Motor neuron (in vitro differentiated cells): ENCODE measurements around the gene TMTC2. TPM values are rescaled to one million over a fixed set of nuclear protein-coding genes. Genes with fewer than 3 reads are reported as not detected.

Experiments
- ATAC-seq, 8 experiments: fragments of 200-7000 bp; cut with Tn5 transposase; replicated peaks in 6 of 8; 2 replicates each; pipeline ENCODE4 v1.8.0; 2021; ENCODE audit warnings: mild to moderate bottlenecking in 8 of 8, moderate library complexity in 8 of 8
- H3K27ac ChIP-seq, 2 donors: fragments of 250-450 bp; sonication (Bioruptor Pico); 2 replicates each; pipeline ENCODE4 v1.9.0; 2021; ENCODE audit warnings: antibody characterized with exemption in 2 of 2, mild to moderate bottlenecking in 2 of 2, moderate library complexity in 1 of 2
- H3K4me1 ChIP-seq, 2 donors: fragments of 250-450 bp; sonication (Bioruptor Pico); replicated peaks in 1 of 2; 2 replicates each; pipeline ENCODE4 v1.6.1; 2021; ENCODE audit warnings: antibody characterized with exemption in 2 of 2, mild to moderate bottlenecking in 2 of 2, moderate library complexity in 1 of 2
- H3K4me3 ChIP-seq, 5 donors: fragments of 250-450 bp; sonication (Bioruptor Pico); 2 replicates each; pipeline ENCODE4 v1.9.0; 2021; ENCODE audit warnings: antibody characterized with exemption in 5 of 5, mild to moderate bottlenecking in 5 of 5, moderate library complexity in 4 of 5
- WGBS, 10 experiments: fragments of 450-650 bp; shearing (Covaris generic); methylation state at CpG; one replicate each; pipeline ENCODE4 v1.0.0; 2022; 5-methylcytosine and 5-hydroxymethylcytosine counted together
- in situ Hi-C, 9 experiments: fragments of 400-800 bp; cut with MboI; loops; one replicate each; pipeline ENCODE4 v1.15.0; 2021; ENCODE audit warnings: low sequenced_read_pairs in 9 of 9, low pct_unique_long_range_greater_than_20kb in 2 of 9; ENCODE audit not compliant: unreplicated experiment in 9 of 9
- total RNA-seq, 8 experiments: library from RNA; unstranded; fragments of 300-600 nt; gene quantifications; 2 replicates each; pipeline versions ENCODE4 v1.2.3 to v1.2.4, GENCODE V29; 2022

The TMTC2 gene
- total RNA-seq, 8 experiments from 2014 or later, result 11.4 to 49.3 (median 31.3) TPM

DNA sequence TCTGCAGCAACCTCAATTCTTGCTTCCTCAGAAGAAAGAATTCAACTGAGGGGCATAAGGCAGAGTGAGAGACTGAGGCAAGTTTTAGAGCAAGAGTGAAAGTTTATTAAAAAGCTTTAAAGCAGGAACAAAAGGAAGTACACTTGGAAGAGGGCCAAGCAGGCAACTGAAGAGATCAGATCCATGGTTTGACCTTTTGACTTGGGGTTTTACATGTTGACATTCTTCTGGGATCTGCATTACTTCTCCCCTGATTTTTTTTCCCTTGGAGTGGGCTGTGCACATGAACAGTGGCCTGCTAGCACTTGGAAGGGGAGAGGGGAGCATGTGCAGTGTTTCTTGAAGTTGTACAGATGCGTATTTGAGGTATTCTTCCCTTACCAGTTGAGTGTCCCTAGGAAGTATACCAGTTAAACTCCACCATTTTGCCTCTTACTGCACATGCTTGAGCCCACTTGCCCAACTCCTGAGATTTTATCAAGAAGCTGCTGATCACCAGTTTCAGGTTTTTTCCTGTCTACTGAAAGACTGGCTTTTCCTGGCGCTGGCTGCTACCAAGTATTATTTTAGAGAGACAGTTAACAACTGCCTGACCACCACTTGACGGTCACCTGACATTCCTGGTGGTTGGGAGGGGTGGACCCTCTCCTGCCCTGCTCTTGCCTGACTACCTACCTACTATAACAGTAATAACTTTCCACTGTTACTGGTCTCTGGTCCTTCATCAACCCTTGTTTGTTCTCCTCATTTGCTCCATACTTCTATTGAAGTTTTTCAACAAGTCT lies 26.0 kb upstream of the TMTC2 start:
- no peak overlapping the region for H3K27ac ChIP-seq
- no peak overlapping the region for H3K4me3 ChIP-seq
- 44 to 100% (median 85%) methylated on average over 1 to 3 of the region's 3 CpGs; no CpG with 5 or more reads in 2 of the 10 experiments for whole genome bisulfite sequencing, 10 experiments
- ATAC-seq, result no peak
- in situ Hi-C loops, result no loop called here
- peaks cover 0 to 6% of the 10 kb centered on the region in 2 donors for H3K4me1 ChIP-seq

DNA sequence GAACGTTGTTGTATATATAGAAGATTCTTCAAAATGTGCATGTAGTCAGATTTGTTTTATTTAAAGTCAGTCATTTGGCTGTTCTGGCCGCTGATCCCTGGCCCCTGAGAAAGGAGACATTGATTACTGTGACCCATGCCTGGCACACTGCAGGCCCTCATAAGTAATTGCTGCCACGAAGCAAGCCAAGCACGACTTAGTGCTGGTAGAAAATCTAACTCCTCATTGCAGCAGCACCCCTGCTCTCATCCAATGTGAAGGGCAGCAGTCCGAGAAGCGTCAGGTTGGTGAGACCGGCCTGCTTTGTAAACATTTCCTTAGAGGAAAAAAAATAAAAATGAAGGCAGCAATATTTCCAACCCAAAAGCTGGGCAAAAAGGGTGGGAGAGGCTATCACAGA lies 22.8 kb upstream of the TMTC2 start:
- WGBS, 10 experiments, result 13 to 100% (median 38%) methylated on average over 1 to 7 of the region's 7 CpGs
- Histone ChIP-seq H3K4me1 (peaks cover 0 to 6% of the 10 kb centered on the region in 2 donors), H3K4me3 (no peak overlapping the region), H3K27ac (no peak overlapping the region)
- ATAC-seq, result peak in 2 of 8 experiments; percentile 32 to 36
- in situ Hi-C loops, result no loop called here

DNA sequence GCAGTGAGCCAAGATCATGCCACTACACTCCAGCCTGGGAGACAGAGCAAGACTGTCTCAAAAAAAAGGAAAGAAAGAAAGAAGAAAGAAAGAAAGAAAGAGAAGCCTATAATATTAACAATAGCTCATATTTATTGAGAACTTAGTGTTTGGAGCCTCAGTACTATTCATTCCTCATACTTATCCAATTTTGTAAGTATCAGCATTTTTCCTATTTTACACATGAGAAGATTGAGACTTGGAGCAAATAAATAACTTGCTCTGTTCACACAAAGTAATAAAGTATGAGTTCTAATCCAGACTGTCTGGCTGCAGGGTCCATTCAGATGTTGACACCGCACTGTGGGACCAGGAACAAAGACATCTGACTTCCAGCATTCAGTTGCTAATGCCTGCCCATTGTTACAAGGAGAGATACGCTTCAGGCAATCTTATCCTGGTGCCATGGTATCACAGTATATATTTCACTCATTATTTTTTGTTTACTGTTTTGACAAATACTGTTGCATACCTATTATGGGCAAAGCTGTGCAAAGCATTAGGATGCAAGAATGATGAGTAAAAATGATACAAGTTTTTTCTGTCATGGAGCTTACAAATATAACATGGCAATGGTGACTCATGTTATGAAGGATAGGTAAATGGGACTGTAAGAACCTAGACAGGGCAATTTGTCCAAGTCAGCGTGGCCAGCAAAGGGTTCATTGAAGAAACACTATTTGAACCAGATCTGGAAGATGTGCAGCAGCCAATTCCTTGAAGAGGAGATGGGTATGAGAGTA lies 21.4 kb upstream of the TMTC2 start:
- Histone ChIP-seq H3K4me1 (peaks cover 0 to 6% of the 10 kb centered on the region in 2 donors), H3K27ac (no peak overlapping the region), H3K4me3 (no peak overlapping the region)
- in situ Hi-C loops, result no loop called here
- peak in 6 of 8 experiments; percentile 36 to 82 (median 78) for ATAC-seq
- WGBS, 10 experiments, result 33 to 89% (median 67%) methylated on average over 1 to 3 of the region's 3 CpGs; no CpG with 5 or more reads in 1 of the 10 experiments

DNA sequence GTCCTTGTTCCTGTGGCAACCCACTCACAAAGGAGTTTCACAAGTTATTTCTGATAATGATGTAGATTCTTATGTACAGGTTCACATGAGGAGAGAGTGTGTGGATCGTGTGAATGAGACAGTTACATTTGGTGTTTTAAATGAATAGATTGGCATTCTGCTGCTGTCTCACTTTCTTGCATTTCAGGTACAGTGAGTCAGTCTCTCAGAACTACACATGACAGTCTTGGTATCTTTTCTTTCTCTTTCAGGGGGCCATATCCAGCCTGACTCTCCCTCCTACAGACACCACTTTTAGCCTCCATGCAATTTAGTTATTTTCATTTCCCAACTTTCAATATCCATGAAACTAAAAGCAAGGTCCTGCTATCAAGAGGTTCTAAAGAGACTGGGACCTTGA lies 19.9 kb upstream of the TMTC2 start:
- WGBS, 10 experiments, result 38 to 100% (median 67%) methylated on average over 1 of the region's 1 CpG; no CpG with 5 or more reads in 3 of the 10 experiments
- H3K4me3 ChIP-seq, result no peak overlapping the region
- H3K4me1 ChIP-seq, result peaks cover 0 to 6% of the 10 kb centered on the region in 2 donors
- ATAC-seq, result no peak
- in situ Hi-C loops, result no loop called here
- H3K27ac ChIP-seq, result no peak overlapping the region

DNA sequence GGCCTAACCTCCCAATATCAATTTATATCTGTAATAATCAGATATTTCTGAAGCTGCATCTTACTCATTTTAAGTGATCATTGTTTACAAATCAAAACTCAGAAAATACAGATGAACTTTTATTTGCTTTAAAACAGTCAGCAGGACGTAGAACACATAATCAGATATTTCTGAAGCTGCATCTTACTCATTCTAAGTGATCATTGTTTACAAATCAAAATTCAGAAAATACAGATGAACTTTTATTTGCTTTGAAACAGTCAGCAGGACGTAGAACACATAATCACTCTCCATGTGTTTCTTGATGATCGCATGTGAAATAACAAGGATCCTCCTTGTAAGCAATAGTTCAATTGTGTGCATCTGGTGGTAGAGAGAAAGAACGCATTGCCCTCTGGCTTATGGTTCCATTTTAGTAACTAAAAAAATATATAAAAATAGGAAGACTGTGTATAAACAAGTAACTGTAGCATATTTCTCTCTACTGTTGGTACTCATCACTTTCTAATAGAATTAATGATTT lies 15.0 kb upstream of the TMTC2 start:
- ATAC-seq, result no peak
- Histone ChIP-seq H3K4me3 (no peak overlapping the region), H3K27ac (no peak overlapping the region), H3K4me1 (no peaks in the 10 kb centered on the region)
- in situ Hi-C loops, result no loop called here
- WGBS, 10 experiments, result 15 to 100% (median 76%) methylated on average over 2 to 4 of the region's 4 CpGs; no CpG with 5 or more reads in 1 of the 10 experiments

DNA sequence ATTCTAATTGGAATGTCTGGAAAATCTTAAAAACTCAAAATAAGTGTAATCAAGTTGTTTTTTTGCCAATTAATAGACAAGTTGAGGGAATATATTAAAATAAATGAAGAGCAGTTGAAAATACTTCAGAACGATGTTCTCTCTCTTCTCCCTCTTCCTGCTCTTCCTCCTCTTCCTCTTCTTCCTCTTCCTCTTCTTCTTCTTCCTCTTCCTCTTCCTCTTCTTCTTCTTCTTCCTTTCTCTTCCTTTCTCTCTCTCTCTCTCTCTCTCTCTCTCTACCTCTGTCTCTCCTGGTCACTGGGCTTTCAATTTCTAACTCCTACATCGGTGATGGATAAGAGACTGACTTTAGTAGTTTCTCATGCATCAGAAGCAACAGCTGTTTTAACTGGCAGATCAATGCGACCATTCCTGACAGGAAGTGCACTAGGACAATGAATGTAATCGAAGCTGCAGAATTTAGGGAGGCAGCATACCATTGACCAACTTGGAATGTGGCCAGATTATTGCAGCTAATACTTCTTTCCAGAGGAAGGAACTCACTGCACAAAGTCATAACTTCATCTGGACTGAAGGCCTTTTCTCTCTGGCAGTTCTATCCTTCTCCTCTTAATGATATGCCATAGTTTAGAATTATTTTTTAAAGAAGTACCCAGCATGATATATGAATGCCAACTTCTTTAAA lies 13.8 kb upstream of the TMTC2 start:
- in situ Hi-C loops, result no loop called here
- no peak for ATAC-seq
- WGBS, 10 experiments, result 14 to 100% (median 66%) methylated on average over 2 to 4 of the region's 4 CpGs
- Histone ChIP-seq H3K27ac (no peak overlapping the region), H3K4me3 (no peak overlapping the region), H3K4me1 (no peaks in the 10 kb centered on the region)

DNA sequence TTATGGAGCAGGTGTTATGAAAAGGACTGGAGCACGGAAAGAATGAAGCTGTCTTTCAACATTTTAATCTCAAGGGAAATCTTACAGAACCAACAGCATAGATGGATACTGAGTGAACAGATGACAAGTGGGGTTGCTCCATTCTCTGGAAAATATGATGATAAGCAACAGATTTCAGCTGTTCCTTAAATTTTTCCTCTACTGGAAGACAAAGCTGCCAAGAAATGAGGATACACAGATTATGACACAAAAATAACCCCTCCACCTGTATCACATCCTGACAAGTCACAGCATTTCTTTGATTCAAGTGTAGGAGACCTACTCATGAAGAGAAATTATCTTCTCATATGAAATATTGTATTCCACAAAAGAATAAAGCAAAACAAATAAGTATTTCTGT lies 13.0 kb upstream of the TMTC2 start:
- Histone ChIP-seq H3K27ac (no peak overlapping the region), H3K4me3 (no peak overlapping the region), H3K4me1 (no peaks in the 10 kb centered on the region)
- in situ Hi-C loops, result no loop called here
- no peak for ATAC-seq
- 40 to 100% (median 70%) methylated on average over 1 of the region's 1 CpG; no CpG with 5 or more reads in 3 of the 10 experiments for WGBS, 10 experiments

DNA sequence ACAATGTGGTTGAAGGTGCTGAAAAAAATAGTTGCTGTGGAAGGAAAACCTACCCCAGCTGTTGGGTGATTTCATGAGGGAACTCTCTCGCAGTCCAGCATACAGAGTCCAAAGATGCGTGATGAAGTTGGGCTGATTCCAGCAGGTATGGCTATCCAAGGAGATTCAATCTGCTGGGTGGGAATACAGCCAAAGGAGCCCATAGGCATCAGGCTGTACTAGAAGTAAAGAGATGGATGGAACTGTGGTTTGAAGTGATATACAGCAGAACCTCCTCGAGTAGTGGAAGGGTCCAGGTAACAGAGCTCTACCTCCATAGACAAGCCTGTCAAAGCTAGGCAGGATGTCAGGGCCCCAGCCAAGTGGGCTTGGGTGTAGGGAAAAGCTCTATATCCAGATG lies 11.5 kb upstream of the TMTC2 start:
- H3K4me1 ChIP-seq, result peaks cover 0 to 3% of the 10 kb centered on the region in 2 donors
- no peak for ATAC-seq
- no peak overlapping the region for H3K27ac ChIP-seq
- no peak overlapping the region for H3K4me3 ChIP-seq
- 78 to 100% (median 100%) methylated on average over 1 to 3 of the region's 3 CpGs; no CpG with 5 or more reads in 2 of the 10 experiments for WGBS, 10 experiments
- in situ Hi-C loops, result loop anchor here in 2 of 9 experiments (25.0 kb wide), 2 partner anchors 312 to 762 kb away; no protein-coding TSS in a partner anchor

DNA sequence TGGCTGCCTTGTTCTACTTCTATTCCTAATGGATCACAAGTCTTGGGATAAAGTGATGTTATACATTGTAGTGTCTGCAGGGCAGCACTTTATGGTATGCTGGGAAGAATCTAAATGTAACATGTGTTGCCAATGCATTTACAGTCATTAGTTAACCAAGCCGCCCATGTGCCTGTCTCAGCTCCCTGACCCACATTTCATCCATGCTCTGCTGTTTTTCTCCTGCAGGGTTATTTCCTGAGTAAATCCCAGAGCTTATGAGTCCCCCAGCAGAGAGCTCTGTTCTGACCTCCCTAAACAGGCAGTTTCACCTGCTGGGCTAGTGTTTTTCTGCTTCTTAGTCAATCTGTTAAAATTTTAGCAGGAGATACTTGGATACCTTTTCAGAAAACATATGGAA lies 4.4 kb upstream of the TMTC2 start:
- in situ Hi-C loops, result loop anchor here in 2 of 9 experiments (25.0 kb wide), 2 partner anchors 305 to 755 kb away; no protein-coding TSS in a partner anchor
- peak in 1 of 8 experiments; percentile 1 for ATAC-seq
- 0 to 80% (median 40%) methylated on average over 1 of the region's 1 CpG; no CpG with 5 or more reads in 4 of the 10 experiments for WGBS, 10 experiments
- Histone ChIP-seq H3K4me1 (peaks cover 9% of the 10 kb centered on the region in 2 donors), H3K4me3 (no peak overlapping the region), H3K27ac (no peak overlapping the region)

DNA sequence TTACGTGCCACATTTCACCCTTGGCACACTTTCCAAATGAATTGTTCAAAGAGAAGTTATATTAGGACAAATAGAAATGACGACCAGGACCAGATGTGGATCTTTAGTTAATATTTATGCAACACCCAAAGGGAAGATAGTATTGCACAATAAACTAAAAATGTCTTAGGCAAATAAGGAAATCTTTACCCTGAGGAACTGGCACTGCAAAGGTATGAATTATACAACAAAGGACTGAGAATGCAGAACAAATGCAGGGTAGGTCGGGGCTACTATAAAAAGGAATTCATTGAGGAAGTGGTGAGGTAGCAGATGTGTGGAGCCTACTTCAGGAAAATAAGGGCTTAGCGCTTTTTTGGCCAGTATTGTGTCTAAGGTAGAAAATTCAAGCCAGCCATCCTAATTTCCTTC lies 3.9 kb upstream of the TMTC2 start:
- Histone ChIP-seq H3K4me1 (peaks cover 9% of the 10 kb centered on the region in 2 donors), H3K4me3 (no peak overlapping the region), H3K27ac (no peak overlapping the region)
- in situ Hi-C loops, result loop anchor here in 2 of 9 experiments (25.0 kb wide), 2 partner anchors 304 to 754 kb away; no protein-coding TSS in a partner anchor
- WGBS, 10 experiments, result 0 to 80% (median 53%) methylated on average over 1 to 4 of the region's 4 CpGs
- no peak for ATAC-seq

DNA sequence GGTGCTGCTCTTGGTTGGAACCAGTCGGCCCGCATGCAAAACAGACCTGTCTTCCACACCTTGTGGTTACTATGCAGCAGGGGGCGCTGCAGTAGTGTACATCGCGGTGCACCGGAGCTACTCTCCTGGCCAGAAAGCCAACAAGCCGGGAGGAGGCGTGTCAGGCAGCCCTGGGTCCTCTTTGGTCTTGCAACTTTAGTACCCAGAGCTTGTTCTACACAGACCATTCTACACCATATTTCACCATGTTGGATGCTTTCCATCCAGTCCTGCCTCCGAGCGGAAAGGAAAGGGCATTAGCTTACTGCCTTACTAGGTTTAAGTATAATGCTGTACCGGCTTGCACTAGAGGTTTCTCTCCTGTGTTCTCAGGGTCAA lies 927 bp upstream of the TMTC2 start:
- Histone ChIP-seq H3K4me1 (peaks cover 6 to 10% of the 10 kb centered on the region in 2 donors), H3K4me3 (peak overlapping the region; percentile 60 to 81 (median 78)), H3K27ac (no peak overlapping the region)
- in situ Hi-C loops, result loop anchor here in 2 of 9 experiments (25.0 kb wide), 2 partner anchors 302 to 752 kb away; no protein-coding TSS in a partner anchor
- WGBS, 10 experiments, result 0 to 5% (median 0%) methylated on average over 2 to 8 of the region's 11 CpGs; no CpG with 5 or more reads in 3 of the 10 experiments
- ATAC-seq, result peak; percentile 48 to 62 (median 58)
